Body of pancreas (tissue), 4 donors: ENCODE results near the gene NYNRIN. TPM values are rescaled to one million over a fixed set of nuclear protein-coding genes. Genes with fewer than 3 reads are reported as not detected.
"Not testable (repeated sequence)": the region's sequence is repeated elsewhere in the genome, so short reads cannot be mapped to it uniquely, and the experiment has no call there.

Experiments used
- ATAC-seq: fragments of 150-250 bp; one replicate; pipeline ENCODE4 v1.9.1; 2016
- DNase-seq, 4 donors: peaks; one replicate each; pipeline ENCODE4 v3.0.0-alpha.2; 2019
- H3K27ac ChIP-seq, 4 donors: fragments of 200-600 bp; sonication (generic); 1 replicate in 3 of 4; 2 replicates in 1 of 4; pipeline versions ENCODE4 v1.5.1 to v1.6.1; 2016 to 2019; ENCODE audit warnings: mild to moderate bottlenecking in 1 of 4, mixed read lengths in 1 of 4, moderate library complexity in 1 of 4
- H3K27me3 ChIP-seq, 2 donors: fragments of 200-600 bp; sonication (generic); one replicate each; pipeline ENCODE4 v1.6.0; 2016; ENCODE audit warnings: mild to moderate bottlenecking in 1 of 2
- H3K36me3 ChIP-seq, 2 donors: fragments of 200-600 bp; sonication (generic); replicated peaks in 1 of 2; 2 replicates each; pipeline ENCODE4 v1.5.1; 2016; ENCODE audit warnings: low read depth in 2 of 2; ENCODE audit not compliant: insufficient read depth in 1 of 2
- H3K4me1 ChIP-seq: fragments of 200-600 bp; sonication (generic); one replicate; pipeline ENCODE4 v1.6.0; 2016
- H3K4me3 ChIP-seq, 2 donors: fragments of 200-600 bp; sonication (generic); 1 replicate in 1 of 2; 2 replicates in 1 of 2; pipeline ENCODE4 v1.5.1; 2016 to 2019
- H3K9me3 ChIP-seq, 3 donors: fragments of 200-600 bp; sonication (generic); 1 replicate in 2 of 3; 2 replicates in 1 of 3; pipeline ENCODE4 v1.5.1; 2016
- CTCF ChIP-seq, 7 experiments: fragments of 450-650 bp in 4 of 7; fragments of 200-600 bp in 3 of 7; sonication (generic) in 3 of 7; IDR thresholded peaks; one replicate each; pipeline ENCODE4 v1.5.1; 2016 to 2019; ENCODE audit warnings: antibody characterized with exemption in 7 of 7
- POLR2A ChIP-seq, 3 donors: fragments of 450-650 bp; IDR thresholded peaks; one replicate each; pipeline ENCODE4 v1.6.1; 2016; ENCODE audit warnings: antibody characterized with exemption in 3 of 3, mild to moderate bottlenecking in 2 of 3
- WGBS, 2 donors: methylation state at CpG; one replicate each; pipeline ENCODE4 v1.1.5; 2017; 5-methylcytosine and 5-hydroxymethylcytosine counted together
- intact Hi-C: fragments of 100-400 bp; cut with DNase I; formaldehyde crosslinking; loops from one replicate; pipeline ENCODE4 v1.15.1; 2023
- total RNA-seq, 2 donors: library from RNA; depleted of rRNA; stranded (reverse); fragments of >200 nt; gene quantifications; one replicate each; pipeline ENCODE4 v1.1.0, GENCODE V29; 2016

NYNRIN gene
- total RNA-seq, 2 donors from 2014 or later, result 7.3 to 7.5 TPM

- DNase-seq (no peak), ATAC-seq (no peak)
- peaks cover 11% of the 10 kb centered on the region for H3K4me1 ChIP-seq
- intact Hi-C loops, result no loop called here
- H3K4me3 ChIP-seq, result no peak overlapping the region
- H3K27me3 ChIP-seq, result no peaks in the 10 kb centered on the region
- 82 to 84% methylated on average over 4 of the region's 4 CpGs for WGBS, 2 donors
- TF ChIP-seq POLR2A (IDR thresholded peaks at IDR 0.05), result no peak
- no peak for TF ChIP-seq CTCF (IDR thresholded peaks at IDR 0.05)
- no peaks in the 10 kb centered on the region for H3K36me3 ChIP-seq
- H3K27ac ChIP-seq, result no peak overlapping the region
- H3K9me3 ChIP-seq, result no peaks in the 10 kb centered on the region
Observed at GRCh38 chr14:24384169-24384568, 14.6 kb upstream of the NYNRIN start.

- ATAC-seq, result no peak
Observed at GRCh38 chr14:24385524-24385923, 13.3 kb upstream of the NYNRIN start.

GRCh38 chr14:24387009-24387345 lies 11.8 kb upstream of the NYNRIN start:
- 90 to 93% methylated on average over 2 of the region's 2 CpGs for WGBS, 2 donors
- TF ChIP-seq CTCF (IDR thresholded peaks at IDR 0.05) (no peak), POLR2A (IDR thresholded peaks at IDR 0.05) (no peak)
- H3K27me3 ChIP-seq, result no peaks in the 10 kb centered on the region
- no peaks in the 10 kb centered on the region for H3K36me3 ChIP-seq
- peaks cover 4% of the 10 kb centered on the region for H3K4me1 ChIP-seq
- no peaks in the 10 kb centered on the region for H3K9me3 ChIP-seq
- no peak for DNase-seq
- no peak overlapping the region for H3K27ac ChIP-seq
- no peak for ATAC-seq
- no peak overlapping the region for H3K4me3 ChIP-seq
- intact Hi-C loops, result no loop called here

More at GRCh38 chr14:24385524-24385923, 13.3 kb upstream of the NYNRIN start:
- WGBS, 2 donors, result 72 to 73% methylated on average over 4 of the region's 4 CpGs
- no peak for DNase-seq
- TF ChIP-seq POLR2A (IDR thresholded peaks at IDR 0.05) (no peak), CTCF (IDR thresholded peaks at IDR 0.05) (no peak)
- H3K4me3 ChIP-seq, result no peak overlapping the region
- no peaks in the 10 kb centered on the region for H3K36me3 ChIP-seq
- no peaks in the 10 kb centered on the region for H3K9me3 ChIP-seq
- no peak overlapping the region for H3K27ac ChIP-seq
- H3K27me3 ChIP-seq, result no peaks in the 10 kb centered on the region
- H3K4me1 ChIP-seq, result peaks cover 4% of the 10 kb centered on the region
- intact Hi-C loops, result no loop called here

- H3K9me3 ChIP-seq, H3K36me3 ChIP-seq, intact Hi-C loops, H3K27ac ChIP-seq, H3K27me3 ChIP-seq, DNase-seq, H3K4me1 ChIP-seq, H3K4me3 ChIP-seq, ATAC-seq: not testable (repeated sequence)
- WGBS, 2 donors, result 75 to 81% methylated on average over 5 of the region's 5 CpGs
Observed at GRCh38 chr14:24387579-24387978, 11.2 kb upstream of the NYNRIN start.

- H3K27me3 ChIP-seq, result no peaks in the 10 kb centered on the region
- peaks cover 4% of the 10 kb centered on the region for H3K4me1 ChIP-seq
- 68 to 73% methylated on average over 2 of the region's 2 CpGs for WGBS, 2 donors
- H3K36me3 ChIP-seq, result no peaks in the 10 kb centered on the region
- no peaks in the 10 kb centered on the region for H3K9me3 ChIP-seq
- no peak overlapping the region for H3K4me3 ChIP-seq
- intact Hi-C loops, result no loop called here
- ATAC-seq (no peak), DNase-seq (no peak)
- no peak overlapping the region for H3K27ac ChIP-seq
- TF ChIP-seq POLR2A (IDR thresholded peaks at IDR 0.05), result no peak
- no peak for TF ChIP-seq CTCF (IDR thresholded peaks at IDR 0.05)
Observed at GRCh38 chr14:24388474-24389179, 10.2 kb upstream of the NYNRIN start.
